Fibroblast of upper back skin (primary cell): ENCODE measurements around the gene INF2.

Experiments
- DNase-seq: peaks from one replicate; pipeline ENCODE4 v3.0.0-alpha.2; 2013

Gene INF2

DNA sequence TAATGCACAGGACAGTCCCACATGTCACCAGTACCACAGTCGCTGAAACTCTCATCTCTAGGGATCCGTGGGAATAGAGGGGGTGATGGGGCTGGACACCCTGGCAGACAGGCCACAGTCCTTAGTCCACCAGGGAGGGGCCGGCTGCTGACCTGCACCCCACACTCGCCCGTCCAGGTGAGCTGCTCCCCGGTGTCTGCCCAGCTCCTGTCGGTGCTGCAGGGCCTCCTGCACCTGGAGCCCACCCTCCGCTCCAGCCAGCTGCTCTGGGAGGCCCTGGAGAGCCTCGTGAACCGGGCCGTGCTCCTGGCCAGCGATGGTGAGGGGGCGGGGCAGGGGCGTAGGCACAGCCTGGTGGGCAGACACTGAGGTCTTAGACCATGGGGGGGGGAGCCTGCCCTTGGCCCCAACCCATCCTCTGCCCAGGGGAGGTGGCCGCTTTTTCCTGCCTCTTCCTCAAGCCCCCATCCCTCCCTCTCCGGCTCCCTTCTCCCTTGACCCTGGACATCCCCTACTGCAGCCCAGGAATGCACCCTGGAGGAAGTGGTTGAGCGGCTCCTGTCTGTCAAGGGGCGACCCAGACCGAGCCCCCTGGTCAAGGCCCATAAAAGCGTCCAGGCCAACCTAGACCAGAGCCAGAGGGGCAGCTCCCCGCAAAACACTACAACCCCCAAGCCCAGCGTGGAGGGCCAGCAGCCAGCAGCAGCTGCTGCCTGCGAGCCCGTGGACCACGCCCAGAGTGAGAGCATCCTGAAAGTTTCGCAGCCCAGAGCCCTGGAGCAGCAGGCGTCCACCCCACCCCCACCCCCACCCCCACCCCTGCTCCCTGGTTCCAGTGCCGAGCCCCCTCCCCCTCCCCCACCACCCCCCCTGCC is 17.6 kb downstream of the INF2 start:
- peak; percentile 34 for DNase-seq

DNA sequence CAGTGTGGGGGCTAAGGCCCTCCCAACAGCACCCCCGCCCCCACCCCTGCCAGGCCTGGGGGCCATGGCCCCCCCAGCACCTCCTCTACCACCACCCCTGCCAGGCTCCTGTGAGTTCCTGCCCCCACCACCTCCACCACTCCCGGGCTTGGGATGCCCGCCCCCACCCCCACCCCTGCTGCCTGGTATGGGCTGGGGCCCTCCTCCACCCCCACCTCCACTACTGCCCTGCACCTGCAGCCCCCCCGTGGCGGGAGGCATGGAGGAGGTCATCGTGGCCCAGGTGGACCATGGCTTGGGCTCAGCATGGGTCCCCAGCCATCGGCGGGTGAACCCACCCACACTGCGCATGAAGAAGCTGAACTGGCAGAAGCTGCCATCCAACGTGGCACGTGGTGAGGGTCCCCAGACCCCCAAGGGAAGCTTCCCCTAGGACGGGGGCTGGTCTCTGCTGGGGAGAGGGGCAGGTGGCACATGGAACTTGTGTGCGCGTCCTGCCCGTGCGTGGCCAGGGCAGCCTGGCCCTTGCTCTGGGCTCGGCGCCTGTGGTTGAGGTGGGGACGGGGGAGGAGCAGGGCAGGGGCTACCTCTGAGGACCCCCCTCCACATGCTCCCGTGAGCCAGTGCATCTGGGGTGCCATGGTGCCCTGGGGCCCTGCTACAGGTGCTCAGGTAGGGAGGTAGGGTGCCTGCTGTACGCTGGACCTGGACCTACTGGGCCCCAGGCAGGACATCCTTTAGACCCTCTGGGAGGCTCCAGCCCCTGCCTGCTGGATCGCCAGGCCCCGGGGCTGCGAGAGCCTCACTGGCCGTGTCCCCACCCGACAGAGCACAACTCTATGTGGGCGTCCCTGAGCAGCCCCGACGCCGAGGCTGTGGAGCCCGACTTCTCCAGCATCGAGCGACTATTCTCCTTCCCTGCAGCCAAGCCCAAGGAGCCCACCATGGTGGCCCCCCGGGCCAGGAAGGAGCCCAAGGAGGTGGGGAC is 18.5 kb downstream of the INF2 start:
- no peak for DNase-seq

DNA sequence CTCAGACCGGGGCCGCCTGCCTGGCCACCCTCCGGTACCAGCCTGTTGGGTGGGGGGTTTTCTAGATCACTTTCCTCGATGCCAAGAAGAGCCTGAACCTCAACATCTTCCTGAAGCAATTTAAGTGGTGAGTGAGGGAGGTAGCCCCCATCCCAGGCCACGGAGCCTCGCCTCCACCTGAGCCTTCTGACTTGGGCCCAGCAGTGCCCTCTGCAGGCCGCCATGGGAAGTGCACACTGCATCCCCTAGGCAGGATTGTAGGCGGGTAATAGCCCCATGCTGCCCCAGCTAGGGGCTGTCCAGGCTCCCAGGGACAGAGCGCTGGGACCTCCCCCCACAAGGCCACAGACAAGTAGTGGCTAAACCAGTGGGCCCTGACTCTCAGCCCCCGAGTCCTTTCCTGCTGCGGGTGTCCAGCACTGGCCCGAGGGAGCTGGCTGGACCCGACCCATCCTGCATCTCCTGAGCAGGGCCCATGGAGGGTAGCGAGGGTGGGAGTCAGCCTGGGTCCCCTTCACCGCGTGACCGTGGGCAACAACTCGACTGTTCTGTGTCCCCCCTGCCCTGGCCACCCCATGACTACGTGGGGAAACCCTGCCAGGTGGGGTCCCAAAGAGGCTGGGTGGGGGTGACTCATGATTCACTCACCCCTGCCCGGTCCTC is 19.3 kb downstream of the INF2 start:
- peak; percentile 55 for DNase-seq

DNA sequence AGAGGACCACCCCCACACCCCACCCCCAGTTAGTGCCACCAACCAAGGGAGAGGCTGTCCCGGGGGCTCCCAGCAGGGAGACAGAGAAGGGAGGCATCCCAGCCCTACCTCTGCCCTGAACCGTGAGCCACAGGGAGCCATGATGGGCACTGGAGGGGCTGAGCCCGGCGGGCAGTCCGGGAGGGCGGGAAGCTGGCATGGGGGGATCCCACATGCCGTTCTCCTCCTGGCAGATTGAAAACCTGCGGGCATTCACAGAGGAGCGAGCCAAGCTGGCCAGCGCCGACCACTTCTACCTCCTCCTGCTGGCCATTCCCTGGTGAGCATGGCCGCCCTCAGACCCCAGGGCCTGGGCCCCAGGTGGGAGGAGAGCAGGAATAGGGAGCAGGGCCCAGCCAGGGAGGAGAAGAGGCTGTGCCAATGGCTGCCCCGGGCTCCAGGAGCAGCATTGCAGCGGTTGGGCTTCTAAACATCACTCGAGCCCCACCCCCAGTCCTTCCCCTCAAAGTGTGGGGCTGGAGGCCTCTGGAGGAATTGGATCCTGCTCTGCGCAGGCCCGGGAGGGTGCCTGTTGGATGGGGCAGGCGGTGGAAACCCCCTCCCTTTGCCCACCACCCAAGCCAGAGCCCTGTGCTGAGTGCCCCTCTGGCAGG is 20.1 kb downstream of the INF2 start:
- no peak for DNase-seq

DNA sequence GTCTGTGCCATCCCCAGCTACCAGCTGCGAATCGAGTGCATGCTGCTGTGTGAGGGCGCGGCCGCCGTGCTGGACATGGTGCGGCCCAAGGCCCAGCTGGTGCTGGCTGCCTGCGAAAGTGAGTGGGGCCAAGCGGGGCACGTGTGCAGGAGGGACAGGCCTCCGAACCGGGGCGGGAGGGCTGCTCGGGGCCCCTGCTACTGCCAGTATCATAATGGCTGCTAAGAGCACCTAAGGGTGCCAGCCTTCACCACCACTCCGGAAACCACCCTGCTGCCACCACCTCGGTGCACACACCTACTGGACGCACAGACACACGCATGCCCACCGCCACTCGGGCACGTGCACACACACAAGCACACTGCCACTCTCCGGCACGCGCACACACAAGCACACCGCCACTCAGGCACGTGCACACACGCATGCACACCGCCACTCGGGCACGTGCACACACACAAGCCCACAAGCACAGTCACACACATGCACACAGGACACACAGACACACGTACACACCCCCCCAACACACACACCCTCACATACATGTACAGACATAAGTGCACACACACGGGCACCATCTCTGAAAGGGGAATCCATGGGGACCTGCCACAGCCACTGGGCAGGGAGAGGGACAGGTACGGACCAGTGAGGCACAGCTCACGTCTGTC is 20.8 kb downstream of the INF2 start:
- no peak for DNase-seq

DNA sequence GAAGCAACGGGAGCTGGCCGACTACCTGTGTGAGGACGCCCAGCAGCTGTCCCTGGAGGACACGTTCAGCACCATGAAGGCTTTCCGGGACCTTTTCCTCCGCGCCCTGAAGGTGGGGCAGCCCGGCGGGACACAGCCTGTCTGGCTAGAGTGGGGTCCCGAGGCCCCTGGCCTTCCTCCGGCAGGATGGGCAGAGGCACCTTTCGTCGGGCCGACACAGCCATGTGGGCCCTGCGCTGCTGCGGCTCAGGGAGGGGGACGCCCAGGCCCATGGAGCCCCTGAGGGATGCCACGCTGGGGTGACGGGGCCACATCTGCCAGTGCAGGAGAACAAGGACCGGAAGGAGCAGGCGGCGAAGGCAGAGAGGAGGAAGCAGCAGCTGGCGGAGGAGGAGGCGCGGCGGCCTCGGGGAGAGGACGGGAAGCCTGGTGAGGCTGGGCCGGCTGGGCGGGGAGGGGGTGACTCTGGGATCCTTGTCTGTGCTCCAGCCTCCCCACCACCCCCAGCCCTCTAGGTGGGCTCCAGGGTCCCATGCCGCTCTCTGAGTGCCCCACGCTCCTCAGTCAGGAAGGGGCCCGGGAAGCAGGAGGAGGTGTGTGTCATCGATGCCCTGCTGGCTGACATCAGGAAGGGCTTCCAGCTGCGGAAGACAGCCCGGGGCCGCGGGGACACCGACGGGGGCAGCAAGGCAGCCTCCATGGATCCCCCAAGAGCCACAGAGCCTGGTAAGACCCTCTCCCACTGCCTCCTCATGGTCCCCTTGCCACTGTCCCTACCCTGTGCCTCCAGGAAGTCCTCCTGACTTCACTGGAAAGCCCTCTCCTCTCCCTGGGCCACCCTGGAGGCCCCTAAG is 23.7 kb downstream of the INF2 start:
- no peak for DNase-seq

DNA sequence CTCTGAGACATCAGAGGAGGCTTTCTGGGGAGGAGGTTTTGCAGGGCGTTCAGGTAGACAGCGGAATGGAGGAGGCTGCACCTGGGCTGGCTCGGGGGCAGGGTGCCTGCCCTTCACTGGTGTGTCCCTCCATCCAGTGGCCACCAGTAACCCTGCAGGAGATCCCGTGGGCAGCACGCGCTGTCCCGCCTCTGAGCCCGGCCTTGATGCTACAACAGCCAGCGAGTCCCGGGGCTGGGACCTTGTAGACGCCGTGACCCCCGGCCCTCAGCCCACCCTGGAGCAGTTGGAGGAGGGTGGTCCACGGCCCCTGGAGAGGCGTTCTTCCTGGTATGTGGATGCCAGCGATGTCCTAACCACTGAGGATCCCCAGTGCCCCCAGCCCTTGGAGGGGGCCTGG is 24.6 kb downstream of the INF2 start:
- DNase-seq = no peak

DNA sequence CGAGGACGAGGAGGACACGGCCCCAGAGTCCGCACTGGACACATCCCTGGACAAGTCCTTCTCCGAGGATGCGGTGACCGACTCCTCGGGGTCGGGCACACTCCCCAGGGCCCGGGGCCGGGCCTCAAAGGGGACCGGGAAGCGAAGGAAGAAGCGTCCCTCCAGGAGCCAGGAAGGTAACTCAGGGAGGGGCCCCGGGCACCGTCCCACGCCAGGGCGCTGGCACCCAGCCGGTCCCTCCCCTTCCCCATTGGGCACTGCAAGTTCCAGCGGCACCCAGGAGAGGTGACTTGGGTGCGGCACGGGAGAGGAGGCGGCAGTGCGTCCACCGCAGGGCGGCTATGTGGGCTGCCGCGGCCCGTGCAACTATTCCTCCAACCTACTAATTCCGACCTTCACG is 25.3 kb downstream of the INF2 start:
- DNase-seq = no peak

DNA sequence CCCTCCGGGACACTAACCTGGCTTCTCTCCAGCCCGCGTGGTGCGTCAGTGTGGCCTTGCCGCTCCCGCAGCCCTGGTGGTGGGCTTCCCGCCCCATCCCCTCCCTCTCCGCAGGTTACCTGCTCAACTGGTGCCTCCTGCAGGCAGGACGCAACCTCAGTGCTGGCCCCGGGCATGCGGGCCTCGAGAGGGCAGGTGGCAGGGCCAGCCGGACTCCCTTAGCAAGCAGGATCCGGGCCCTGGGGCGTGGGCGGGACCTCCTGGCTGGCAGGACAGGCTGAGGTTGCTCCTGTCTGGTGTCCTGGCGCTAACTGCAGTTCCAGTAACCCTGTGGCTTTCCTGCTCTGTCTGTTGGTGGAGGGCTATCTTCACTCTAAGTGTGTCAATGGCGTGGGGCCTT is 26.0 kb downstream of the INF2 start:
- no peak for DNase-seq

DNA sequence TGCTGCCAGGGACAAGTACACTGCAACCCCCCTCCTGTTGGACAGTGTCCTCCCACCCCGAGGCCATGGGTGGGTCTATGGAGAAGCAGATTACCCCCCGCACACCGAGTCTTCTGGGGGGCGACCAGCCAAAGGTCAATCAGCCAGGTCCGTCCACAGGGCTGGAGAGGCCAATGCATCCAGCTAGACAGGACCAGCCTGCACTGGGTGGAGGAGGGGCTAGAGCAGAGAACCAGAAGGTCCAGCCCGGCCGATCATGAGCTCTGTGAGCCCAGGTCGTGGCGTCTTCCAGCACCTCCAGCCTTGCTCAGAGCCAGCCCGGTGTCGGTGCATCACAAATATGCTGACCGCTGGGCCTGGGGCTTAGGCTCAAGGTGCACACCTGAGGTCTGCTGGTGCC is 26.5 kb downstream of the INF2 start:
- no peak for DNase-seq

DNA sequence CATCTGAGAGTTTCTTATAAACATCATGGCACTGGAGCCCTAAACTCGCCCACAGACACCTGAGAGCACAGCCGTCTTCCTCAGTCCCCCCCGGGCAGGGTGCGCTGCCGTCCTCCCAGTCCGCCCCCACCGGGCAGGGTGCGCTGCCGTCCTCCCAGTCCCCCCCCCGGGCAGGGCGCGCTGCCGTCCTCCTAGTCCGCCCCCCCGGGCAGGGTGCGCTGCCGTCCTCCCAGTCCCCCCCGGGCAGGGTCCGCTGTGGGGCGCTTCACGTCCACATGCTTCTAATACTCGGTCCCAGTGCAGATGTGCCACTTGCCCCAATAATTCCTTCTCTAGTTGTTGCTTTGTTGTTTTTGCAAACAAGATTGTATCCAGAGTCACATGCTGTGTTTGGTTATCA is 27.7 kb downstream of the INF2 start:
- DNase-seq = no peak

DNA sequence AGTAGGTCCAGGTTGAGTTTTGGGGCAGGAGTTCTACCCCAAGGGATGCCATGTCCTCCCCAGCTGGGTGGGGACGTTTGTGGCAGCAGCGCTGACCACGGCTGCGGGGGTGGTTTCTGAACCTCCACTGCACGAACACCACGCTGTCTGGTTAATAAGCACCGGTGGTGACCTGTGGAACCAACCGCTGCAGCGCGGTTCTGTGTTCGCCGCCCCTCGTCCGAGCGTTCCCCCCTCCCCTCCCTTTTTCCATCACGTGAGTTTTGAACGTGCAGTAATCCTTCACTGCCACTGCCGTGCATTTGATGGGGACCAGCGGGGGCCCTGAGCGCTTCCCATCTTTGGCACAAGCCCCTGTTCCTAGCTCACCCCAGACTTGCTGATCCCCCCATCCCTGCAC is 28.2 kb downstream of the INF2 start:
- no peak for DNase-seq

DNA sequence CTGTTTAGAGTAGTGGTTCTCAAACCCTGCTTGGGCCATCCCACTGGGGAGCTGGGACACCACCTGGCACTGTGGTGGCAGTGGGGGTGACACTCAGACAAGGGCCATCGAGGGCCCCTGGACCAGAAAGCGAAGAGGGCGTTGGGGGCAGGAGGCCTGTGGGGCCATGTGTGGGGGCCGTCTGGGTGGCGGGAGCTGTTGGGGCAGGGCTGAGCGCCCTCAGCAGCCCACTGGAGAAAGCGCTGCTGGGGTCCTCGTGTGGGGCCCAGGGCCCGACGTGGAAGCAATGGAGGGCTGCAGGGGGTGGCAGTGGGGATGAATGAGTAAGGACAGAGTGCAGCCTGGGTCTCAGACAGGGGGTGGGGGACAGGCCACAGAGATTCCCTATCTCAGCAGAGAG is 28.7 kb downstream of the INF2 start:
- DNase-seq = no peak

DNA sequence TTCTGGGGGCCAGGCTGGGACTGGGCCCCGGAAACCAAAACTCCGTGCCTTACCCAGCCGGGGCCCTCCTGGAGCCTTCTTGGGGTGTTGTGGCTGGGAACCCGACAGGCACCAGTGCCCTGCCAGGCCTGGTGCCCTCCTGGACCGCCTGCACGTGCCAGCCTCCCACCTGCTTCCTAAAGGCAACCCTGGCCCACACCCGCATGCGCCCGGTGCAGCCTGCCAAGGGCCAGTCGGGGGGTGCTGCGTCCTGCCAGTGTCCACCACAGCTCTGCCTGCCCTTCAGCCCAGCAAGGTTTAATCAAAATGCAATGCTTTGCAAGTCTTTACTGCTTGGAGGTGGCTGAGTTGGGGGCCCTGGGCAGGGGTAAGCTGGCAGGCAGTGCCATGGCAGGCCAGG is 29.5 kb downstream of the INF2 start:
- no peak for DNase-seq

DNA sequence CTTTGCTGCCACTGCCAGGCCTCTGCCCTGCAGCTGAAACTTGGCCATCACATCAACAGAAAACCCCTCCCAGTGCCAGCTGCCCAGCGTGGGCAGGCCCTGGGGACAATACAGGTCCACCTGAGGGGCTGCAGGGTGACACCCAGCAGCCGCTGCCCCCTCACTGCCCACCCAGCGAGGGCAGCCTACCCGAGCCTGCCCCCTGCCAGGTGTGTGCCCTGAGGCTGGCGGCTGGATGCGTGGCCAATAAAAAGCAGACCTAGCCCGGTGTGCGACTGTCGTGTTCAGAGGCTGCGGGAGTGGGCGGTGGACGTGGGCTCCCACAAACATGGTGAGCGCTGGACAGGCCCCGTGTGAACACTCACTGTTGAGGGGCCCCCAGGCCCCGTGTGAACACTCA is 29.9 kb downstream of the INF2 start:
- DNase-seq = no peak

DNA sequence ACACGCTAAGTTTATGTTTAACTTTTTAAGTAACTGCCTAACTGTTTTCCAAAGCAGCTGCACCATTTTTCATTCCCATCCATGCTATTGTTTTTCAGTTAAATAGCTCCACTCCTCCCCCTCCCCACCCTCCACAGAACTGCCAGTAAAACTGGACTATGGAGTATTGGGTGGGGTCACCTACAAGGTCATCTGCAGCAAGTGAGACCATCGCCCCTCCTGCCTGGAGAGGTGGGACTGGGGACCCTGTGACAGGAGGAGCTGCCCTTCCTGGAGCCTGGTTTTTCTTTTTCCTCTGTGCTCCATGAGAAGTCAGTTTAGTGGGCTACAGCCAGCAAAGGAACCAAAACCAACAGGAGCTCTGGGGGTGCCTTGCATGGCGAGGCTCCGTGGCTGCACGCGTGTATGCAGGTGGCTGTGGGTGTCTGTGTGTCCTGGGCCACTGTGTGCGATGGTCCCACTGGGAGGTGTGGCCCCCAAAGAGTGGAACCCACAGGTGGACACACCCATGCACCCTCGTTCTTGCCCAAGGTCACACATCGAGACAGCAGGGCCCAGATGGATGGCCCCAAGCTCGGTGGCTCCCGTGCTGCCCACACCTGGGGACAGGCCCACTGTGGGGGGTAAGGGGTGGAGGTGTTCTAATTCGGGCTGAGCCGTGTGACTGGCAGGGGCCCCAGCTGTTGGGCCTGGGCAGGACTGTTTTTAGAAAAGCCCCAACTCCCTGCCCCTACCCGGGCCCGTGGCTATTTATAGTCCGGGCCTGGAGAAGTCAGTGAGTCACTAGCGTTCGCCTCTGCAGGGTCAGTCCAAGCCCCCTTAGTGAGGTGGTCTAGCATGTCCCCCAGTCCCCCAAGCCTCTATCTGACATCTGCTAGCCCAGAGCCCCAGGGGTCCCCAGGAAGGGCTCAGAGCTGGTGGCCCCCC is 32.4 kb downstream of the INF2 start:
- DNase-seq = no peak

DNA sequence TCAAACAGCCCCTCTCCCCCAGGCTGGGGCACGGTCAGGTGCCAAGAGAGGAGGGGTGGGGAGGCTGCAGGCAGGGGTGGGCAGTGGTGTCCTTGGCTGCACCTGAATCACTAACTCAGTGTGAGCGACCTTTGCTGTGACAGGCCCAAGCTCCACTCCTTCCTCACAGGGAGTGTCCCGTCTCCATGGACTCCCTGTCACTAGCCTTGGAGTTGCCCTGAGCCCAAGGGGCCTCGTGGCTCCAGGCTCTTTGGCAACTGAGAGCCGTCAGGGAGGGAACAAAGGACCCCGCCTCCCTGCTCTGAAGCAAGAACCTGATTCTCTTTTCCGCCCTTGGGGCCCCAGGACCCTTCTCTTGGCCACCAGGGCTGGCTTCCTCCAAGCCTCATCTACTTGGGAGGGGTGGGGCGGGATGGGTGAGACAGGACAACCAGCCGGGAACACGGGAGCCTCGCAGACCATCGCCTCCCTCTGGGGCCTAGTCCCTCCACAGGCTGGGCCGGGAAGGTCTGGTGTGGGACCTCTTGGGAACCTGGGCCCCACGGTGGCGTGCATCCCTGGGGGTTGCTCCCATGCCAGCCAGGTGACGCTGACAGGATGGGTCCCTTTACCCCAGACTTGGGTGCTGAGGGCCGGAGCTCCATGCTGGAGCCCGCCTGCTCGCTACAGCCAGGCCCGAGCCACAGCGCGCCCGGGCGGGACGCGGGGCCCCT is 33.7 kb downstream of the INF2 start:
- DNase-seq = no peak

DNA sequence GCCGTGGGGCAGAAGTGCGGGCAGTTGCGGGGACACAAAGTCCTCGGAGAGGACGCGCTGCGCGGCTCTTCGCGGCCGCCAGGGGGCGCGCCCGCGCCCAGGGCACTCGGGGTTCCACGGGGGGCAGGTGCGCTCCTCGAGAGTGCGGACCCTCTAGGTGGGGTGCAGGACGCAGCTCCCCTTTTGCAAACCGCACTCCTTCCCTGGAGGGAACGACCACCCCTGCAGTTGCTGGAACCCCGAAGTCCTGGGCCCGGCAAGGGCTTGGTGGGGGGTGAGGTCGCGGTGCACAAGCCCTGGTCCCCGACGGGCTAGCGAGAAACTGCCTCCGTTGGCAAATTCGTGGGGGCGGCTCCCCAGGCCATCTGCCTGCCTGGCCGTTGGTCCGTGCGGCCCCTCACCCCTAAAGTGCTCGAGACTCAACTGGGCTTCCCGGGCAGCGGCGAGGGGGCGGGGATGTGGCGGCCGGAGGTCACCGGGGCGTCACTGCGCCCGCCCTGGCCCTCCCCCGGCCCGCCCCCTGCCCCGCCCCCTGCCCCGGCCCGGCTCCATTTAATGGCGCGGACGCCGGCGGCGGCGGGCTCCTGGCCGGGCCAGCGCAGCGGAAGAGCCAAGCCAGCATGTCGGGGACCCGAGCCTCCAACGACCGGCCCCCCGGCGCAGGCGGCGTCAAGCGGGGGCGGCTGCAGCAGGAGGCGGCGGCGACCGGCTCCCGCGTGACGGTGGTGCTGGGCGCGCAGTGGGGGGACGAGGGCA is 34.4 kb downstream of the INF2 start, which contains the start of gene ADSS1:
ADSS1 (plus strand) TSS at position 579 of the 756 bp plus-strand sequence; CDS start at position 621, 42 bp downstream.
- peak; percentile 23 for DNase-seq
